ENCODE results near the gene S100Z. TPM values are rescaled to one million over a fixed set of nuclear protein-coding genes. Genes with fewer than 3 reads are reported as not detected.
A peak's percentile ranks its signal among the peaks of the same experiment; 100 is the strongest.
"Not testable (repeated sequence)": the region's sequence is repeated elsewhere in the genome, so short reads cannot be mapped to it uniquely, and the experiment has no call there.

The S100Z gene
- total RNA-seq, 2 donors from 2014 or later: not detected

DNA sequence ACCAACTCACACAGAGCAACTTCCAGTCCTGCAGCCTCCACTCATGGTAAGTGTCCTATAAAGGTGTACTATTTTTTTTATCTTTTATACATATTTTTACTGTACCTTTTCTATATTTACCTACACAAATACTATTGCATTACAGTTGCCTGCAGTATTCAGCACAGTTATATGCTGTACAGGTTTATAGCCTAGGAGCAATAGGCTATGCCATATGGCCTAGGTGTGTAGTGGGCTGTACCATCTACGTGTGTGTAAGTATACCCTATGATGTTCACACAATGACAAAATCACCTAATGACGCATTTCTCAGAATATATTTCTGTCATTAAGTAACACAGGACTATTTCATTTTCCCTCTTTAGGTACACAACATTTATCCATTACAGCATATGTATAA lies 16.7 kb downstream of the S100Z start:
- intact Hi-C loops (cut with DNase I): loop anchor here in 1 of 2 donors (5.0 kb wide), 1 partner anchor 146 kb away; no protein-coding TSS in a partner anchor
- ATAC-seq: no peak
- DNase-seq: no peak

GRCh38 chr5:76867038-76867437 lies 17.2 kb downstream of the S100Z start:
- no peak for DNase-seq
- ATAC-seq: no peak
- intact Hi-C loops (cut with DNase I): loop anchor here in 1 of 2 donors (5.0 kb wide), 1 partner anchor 145 kb away; no protein-coding TSS in a partner anchor

- peak; percentile 55 for DNase-seq
- ATAC-seq: peak; percentile 85 to 94
- intact Hi-C loops (cut with DNase I): loop anchor here in 1 of 2 donors (5.0 kb wide), 1 partner anchor 144 kb away; no protein-coding TSS in a partner anchor
Observed at GRCh38 chr5:76867827-76868693, 18.2 kb downstream of the S100Z start.

GRCh38 chr5:76870046-76870445 lies 20.2 kb downstream of the S100Z start:
- no peak for ATAC-seq
- no peak for DNase-seq
- intact Hi-C loops (cut with DNase I): no loop called here

DNA sequence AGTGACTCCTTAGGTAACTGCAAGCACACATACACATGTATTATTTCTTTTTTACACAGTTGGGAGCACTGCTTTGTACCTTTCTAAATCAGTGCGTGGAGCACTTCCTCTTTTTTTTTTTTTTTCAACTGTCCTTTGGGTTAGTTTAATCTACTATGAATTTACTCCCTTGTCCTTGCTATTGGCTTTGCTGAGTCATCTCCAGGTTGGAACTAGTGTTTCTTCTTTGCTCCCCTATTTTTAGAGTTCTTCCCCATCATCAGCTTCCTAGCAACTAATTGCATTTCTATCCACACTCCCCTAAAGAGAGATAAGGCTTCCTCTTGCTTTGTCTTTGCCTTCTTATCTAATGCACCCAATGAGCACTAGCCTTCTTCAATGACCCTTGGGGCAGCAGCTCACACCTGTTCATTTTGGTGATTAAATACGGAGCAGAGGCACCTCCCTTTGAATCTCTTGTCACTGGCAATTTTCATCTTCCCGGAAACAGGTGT lies 24.3 kb downstream of the S100Z start:
- no peak for DNase-seq
- intact Hi-C loops (cut with DNase I): no loop called here
- no peak for ATAC-seq

GRCh38 chr5:76888733-76889300 lies 39.0 kb downstream of the S100Z start:
- ATAC-seq: no peak
- intact Hi-C loops (cut with DNase I): no loop called here

GRCh38 chr5:76893294-76893693 lies 43.5 kb downstream of the S100Z start:
- intact Hi-C loops (cut with DNase I): no loop called here
- ATAC-seq (no peak), DNase-seq (no peak)

More at GRCh38 chr5:76888733-76889300, 39.0 kb downstream of the S100Z start:
- DNase-seq: no peak

DNA sequence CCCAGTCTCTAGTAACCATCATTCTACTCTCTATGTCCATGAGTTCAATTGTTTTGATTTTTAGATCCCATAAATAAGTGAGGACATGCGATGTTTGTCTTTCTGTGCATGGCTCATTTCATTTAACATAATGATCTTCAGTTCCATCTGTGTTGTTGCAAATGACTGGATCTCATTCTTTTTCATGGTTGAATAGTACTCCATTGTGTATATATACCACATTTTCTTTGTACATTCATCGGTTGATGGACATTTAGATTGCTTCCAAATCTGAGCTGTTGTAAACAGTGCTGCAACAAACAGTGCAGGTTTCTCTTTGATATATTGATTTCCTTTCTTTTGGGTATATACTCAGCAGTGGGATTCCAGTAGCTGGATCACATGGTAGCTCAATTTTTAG lies 46.4 kb downstream of the S100Z start:
- DNase-seq (no peak), ATAC-seq (no peak)
- intact Hi-C loops (cut with DNase I): no loop called here

DNA sequence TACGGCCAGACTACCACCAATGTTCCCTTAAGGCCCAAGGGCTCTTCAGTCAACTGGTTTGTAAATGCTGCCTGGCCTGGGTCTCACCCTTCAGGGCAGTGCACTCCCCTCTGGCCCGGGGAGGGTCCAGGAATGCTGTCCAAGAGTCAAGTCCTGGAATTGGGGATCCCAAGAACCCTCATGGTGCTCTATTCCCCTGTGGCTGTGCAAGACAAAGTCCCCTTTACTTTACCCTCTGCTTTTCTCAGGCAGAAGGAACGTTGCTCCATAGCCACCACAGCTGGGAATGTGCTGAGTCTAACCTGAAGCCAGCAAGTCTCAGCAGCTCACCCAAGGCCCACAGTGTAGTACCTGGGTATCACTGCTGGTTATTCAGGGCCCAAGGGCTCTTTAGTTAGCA lies 51.7 kb downstream of the S100Z start:
- intact Hi-C loops (cut with DNase I): no loop called here
- ATAC-seq: no peak
- DNase-seq: no peak

DNA sequence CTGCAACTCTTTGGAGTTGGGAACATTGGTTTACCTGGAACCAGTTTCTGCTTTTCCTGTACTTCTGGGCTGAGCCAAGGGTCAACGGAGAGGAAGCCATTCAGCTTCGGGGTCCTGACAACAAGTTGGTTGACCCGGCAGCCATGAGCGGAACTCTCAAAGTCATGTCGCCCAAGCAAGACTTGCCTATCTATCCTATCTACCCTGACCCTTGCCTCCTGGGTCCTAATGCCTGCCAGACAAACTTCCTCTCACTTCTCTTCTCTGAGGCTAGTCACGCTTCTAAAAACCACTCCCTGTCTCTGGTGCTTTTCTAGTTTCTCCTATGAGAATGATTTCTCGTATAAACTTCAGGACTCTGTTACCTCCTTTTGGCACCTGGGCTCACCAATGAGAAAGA lies 58.4 kb downstream of the S100Z start:
- DNase-seq: no peak
- no peak for ATAC-seq
- intact Hi-C loops (cut with DNase I): no loop called here

DNA sequence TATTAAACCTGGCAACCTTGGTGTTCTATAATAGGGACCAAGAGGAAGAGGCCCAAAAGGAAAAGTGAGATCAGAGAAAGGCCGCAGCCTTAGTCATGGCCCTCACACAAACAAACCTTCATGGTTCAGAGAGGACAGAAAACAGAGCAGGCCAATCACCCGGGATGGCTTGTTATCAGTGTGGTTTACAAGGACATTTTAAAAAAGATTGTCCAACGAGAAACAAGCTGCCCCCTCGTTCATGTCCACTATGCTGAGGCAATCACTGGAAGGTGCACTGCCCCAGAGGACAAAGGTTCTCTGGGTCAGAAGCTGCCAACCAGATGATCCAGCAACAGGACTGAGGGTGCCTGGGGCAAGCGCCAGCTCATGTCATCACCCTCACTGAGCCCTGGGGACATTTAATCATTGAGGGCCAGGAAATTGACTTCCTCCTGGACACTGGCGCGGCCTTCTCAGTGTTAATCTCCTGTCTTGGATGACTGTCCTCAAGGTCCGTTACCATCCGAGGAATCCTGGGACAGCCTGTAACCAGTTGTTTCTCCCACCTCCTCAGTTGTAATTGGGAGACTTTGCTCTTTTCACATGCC lies 60.6 kb downstream of the S100Z start:
- DNase-seq; ATAC-seq; intact Hi-C loops (cut with DNase I): not testable (repeated sequence)

- ATAC-seq; intact Hi-C loops (cut with DNase I); DNase-seq: not testable (repeated sequence)
Observed at GRCh38 chr5:76914671-76915070, 64.9 kb downstream of the S100Z start.

DNA sequence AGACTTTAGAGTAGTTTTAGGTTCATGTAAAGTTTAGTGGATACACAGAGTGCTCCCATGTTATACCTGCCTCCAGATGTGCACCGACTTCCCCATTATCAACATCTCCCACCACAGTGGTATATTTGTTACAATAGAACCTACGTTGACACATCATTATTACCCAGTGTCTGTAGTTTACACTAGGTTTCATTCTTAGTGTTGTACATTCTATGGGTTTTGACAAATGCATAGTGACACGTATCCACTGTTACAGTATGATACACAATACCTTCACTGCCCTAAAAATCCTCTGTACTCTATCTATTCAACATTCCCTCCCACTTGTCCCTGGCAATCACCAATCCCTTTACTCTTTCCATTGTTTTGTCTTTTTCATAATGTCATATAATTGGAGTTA lies 68.7 kb downstream of the S100Z start:
- DNase-seq: no peak
- intact Hi-C loops (cut with DNase I): no loop called here
- ATAC-seq: no peak

- intact Hi-C loops (cut with DNase I): no loop called here
Observed at GRCh38 chr5:76920491-76920890, 70.7 kb downstream of the S100Z start.

DNA sequence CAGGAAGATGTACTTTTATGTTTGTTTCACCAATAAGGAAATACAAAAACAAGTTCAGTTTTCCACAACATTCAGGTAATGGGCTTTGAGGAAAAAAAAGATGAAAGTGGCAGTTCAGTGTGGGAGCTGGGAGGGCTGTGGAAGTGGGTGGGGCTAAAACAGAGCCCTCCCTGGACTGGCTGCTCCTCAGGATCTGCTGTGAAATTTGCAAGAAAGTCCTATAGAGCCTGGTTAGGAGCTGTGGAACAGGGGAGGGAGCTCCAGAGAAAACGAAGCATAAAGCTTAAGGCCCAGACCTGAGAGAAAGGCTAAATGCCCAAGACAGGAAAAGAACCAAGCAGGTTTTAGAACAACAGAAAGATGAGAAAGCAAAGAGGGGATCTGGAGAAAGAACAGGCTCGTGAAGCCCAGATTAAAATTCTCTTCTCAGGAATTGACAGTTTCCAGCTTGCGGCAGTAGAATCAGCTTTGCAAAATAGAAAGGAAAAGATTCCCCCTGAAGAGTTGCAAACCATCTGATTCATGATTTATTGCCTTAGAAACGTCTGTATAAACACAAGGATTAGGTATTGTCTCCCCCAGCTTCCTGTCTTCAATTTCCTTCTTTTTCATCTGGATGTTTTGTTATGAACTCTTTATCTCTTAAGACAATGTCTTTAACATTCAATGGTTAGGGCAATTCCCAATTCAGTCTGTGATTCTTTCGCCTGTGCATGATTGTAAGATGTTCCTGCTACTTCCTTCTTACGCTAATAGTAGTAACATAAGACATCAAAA lies 76.7 kb downstream of the S100Z start:
- DNase-seq (no peak), ATAC-seq (no peak)
- intact Hi-C loops (cut with DNase I): no loop called here

More at GRCh38 chr5:76920491-76920890, 70.7 kb downstream of the S100Z start:
- no peak for DNase-seq
- no peak for ATAC-seq

DNA sequence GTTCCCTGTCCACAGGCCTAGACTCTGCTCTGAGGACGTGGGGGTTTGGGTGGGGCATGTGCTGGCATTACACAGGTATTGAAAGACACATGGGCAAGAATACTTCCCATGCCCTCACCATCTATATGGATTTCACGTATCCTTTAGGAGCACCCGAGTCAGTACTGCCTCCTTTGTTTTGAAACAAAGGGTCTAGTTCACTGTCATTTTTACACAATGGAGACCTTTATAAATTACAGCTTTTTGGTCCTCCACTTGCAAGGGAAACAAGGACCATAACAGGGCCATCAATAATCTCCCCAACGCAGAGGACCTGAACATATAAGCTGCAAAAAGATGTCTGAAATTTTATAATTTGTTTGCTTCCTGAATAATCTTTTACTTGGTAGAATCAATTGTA lies 78.1 kb downstream of the S100Z start:
- DNase-seq (no peak), ATAC-seq (no peak)
- intact Hi-C loops (cut with DNase I): no loop called here

GRCh38 chr5:76930083-76930482 lies 80.3 kb downstream of the S100Z start:
- DNase-seq (no peak), ATAC-seq (no peak)
- intact Hi-C loops (cut with DNase I): no loop called here

GRCh38 chr5:76938177-76938576 lies 88.4 kb downstream of the S100Z start:
- ATAC-seq: no peak
- intact Hi-C loops (cut with DNase I): no loop called here

GRCh38 chr5:76941000-76941399 lies 91.2 kb downstream of the S100Z start:
- intact Hi-C loops (cut with DNase I): no loop called here
- ATAC-seq: no peak
- no peak for DNase-seq

More at GRCh38 chr5:76938177-76938576, 88.4 kb downstream of the S100Z start:
- no peak for DNase-seq
